H9 (cell line): ENCODE results near the gene SLC25A31. TPM values are rescaled to one million over a fixed set of nuclear protein-coding genes. Genes with fewer than 3 reads are reported as not detected.
A peak's percentile ranks its signal among the peaks of the same experiment; 100 is the strongest.

Source experiments
- DNase-seq: peaks from one replicate; pipeline ENCODE4 v3.0.0-alpha.2; 2017
- H2AFZ ChIP-seq: one replicate; pipeline ENCODE4 v1.6.1; 2013; ENCODE audit warnings: mild to moderate bottlenecking, low read length, control low read depth, moderate library complexity
- H2AK5ac ChIP-seq: 2 replicates; pipeline ENCODE4 v1.6.1; 2013; ENCODE audit warnings: low read length, control low read depth, mixed read lengths; ENCODE audit not compliant: insufficient read length
- H2BK120ac ChIP-seq: one replicate; pipeline ENCODE4 v1.6.1; 2013; ENCODE audit warnings: low read depth, mild to moderate bottlenecking, low read length, control low read depth, inconsistent platforms; ENCODE audit not compliant: poor library complexity, severe bottlenecking
- H2BK12ac ChIP-seq: 2 replicates; pipeline ENCODE4 v1.6.1; 2013; ENCODE audit warnings: low read length, control low read depth, mixed read lengths, low read depth; ENCODE audit not compliant: insufficient read length
- H2BK15ac ChIP-seq: 2 replicates; pipeline ENCODE4 v1.6.1; 2013; ENCODE audit warnings: low read depth, low read length, control low read depth
- H2BK20ac ChIP-seq: one replicate; pipeline ENCODE4 v1.6.1; 2013; ENCODE audit warnings: low read depth, mild to moderate bottlenecking, low read length, control low read depth, inconsistent platforms; ENCODE audit not compliant: poor library complexity, severe bottlenecking
- H2BK5ac ChIP-seq: 2 replicates; pipeline ENCODE4 v1.6.1; 2013; ENCODE audit warnings: low read length, control low read depth, mixed read lengths; ENCODE audit not compliant: insufficient read length
- H3K14ac ChIP-seq: 2 replicates; pipeline ENCODE4 v1.6.1; 2013; ENCODE audit warnings: low read length, control low read depth; ENCODE audit not compliant: insufficient read depth
- H3K18ac ChIP-seq: 2 replicates; pipeline ENCODE4 v1.6.1; 2013; ENCODE audit warnings: low read depth, mild to moderate bottlenecking, mixed read lengths, low read length, control low read depth; ENCODE audit not compliant: insufficient read length
- H3K23ac ChIP-seq: 2 replicates; pipeline ENCODE4 v1.6.1; 2013; ENCODE audit warnings: low read length, control low read depth, mixed read lengths, low read depth; ENCODE audit not compliant: insufficient read length
- H3K23me2 ChIP-seq: 2 replicates; pipeline ENCODE4 v1.6.1; 2013; ENCODE audit warnings: low read depth, mild to moderate bottlenecking, mixed read lengths, low read length, control low read depth; ENCODE audit not compliant: insufficient read length, poor library complexity, severe bottlenecking
- H3K27ac ChIP-seq: 2 replicates; pipeline ENCODE4 v1.5.1; 2013; ENCODE audit warnings: low read length, control low read depth, mixed read lengths, low read depth; ENCODE audit not compliant: insufficient read length
- H3K27me3 ChIP-seq: 2 replicates; pipeline ENCODE4 v1.6.1; 2013; ENCODE audit warnings: low read length, control low read depth, inconsistent platforms; ENCODE audit not compliant: insufficient read depth
- H3K4ac ChIP-seq: 2 replicates; pipeline ENCODE4 v1.6.1; 2013; ENCODE audit warnings: low read depth, mild to moderate bottlenecking, control low read depth, inconsistent platforms, low read length, moderate library complexity
- H3K4me1 ChIP-seq: 2 replicates; pipeline ENCODE4 v1.6.1; 2013; ENCODE audit warnings: low read length, control low read depth, inconsistent platforms; ENCODE audit not compliant: insufficient read depth
- H3K4me2 ChIP-seq: 2 replicates; pipeline ENCODE4 v1.6.1; 2013; ENCODE audit warnings: low read length, control low read depth, mixed read lengths; ENCODE audit not compliant: insufficient read length, insufficient read depth
- H3K56ac ChIP-seq: 2 replicates; pipeline ENCODE4 v1.6.1; 2013; ENCODE audit warnings: low read depth, mild to moderate bottlenecking, mixed read lengths, low read length, control low read depth; ENCODE audit not compliant: insufficient read length
- H3K79me1 ChIP-seq: 2 replicates; pipeline ENCODE4 v1.6.1; 2013; ENCODE audit warnings: low read depth, mild to moderate bottlenecking, moderate library complexity, low read length, control low read depth, inconsistent platforms; ENCODE audit not compliant: insufficient read depth, poor library complexity, severe bottlenecking
- H3K79me2 ChIP-seq: 2 replicates; pipeline ENCODE4 v1.6.1; 2013; ENCODE audit warnings: low read length, control low read depth, inconsistent platforms; ENCODE audit not compliant: insufficient read depth
- H3K9ac ChIP-seq: 2 replicates; pipeline ENCODE4 v1.6.1; 2013; ENCODE audit warnings: low read length, control low read depth, mixed read lengths; ENCODE audit not compliant: insufficient read length; ENCODE audit errors: extremely low read depth
- H3K9me3 ChIP-seq: one replicate; pipeline ENCODE4 v1.6.1; 2013; ENCODE audit warnings: low read depth, low read length, inconsistent platforms; ENCODE audit not compliant: control insufficient read depth
- H3T11ph ChIP-seq: one replicate; pipeline ENCODE4 v1.6.1; 2013; ENCODE audit warnings: mild to moderate bottlenecking, low read length, control low read depth, inconsistent platforms
- H4K20me1 ChIP-seq: one replicate; pipeline ENCODE4 v1.6.1; 2013; ENCODE audit not compliant: control insufficient read depth, insufficient read length, insufficient read depth
- H4K5ac ChIP-seq: 2 replicates; pipeline ENCODE4 v1.6.1; 2013; ENCODE audit warnings: low read depth, mild to moderate bottlenecking, mixed read lengths, low read length, control low read depth; ENCODE audit not compliant: insufficient read length
- H4K8ac ChIP-seq: replicated peaks from 2 replicates; pipeline ENCODE4 v1.6.1; 2013; ENCODE audit warnings: low read length, control low read depth, mixed read lengths, low read depth; ENCODE audit not compliant: insufficient read length
- H4K91ac ChIP-seq: 2 replicates; pipeline ENCODE4 v1.6.1; 2013; ENCODE audit warnings: low read depth, mild to moderate bottlenecking, moderate library complexity, mixed read lengths, low read length, control low read depth; ENCODE audit not compliant: insufficient read length
- H3K27ac Mint-ChIP-seq, 3 experiments: 2 replicates in 2 of 3; 3 replicates in 1 of 3; pipeline ENCODE4 v1.8.0; 2020 to 2021; ENCODE audit warnings: mixed read lengths in 3 of 3, mild to moderate bottlenecking in 1 of 3, moderate library complexity in 1 of 3
- H3K27me3 Mint-ChIP-seq: 2 replicates; pipeline ENCODE4 v1.8.0; 2021; ENCODE audit warnings: low read depth, mild to moderate bottlenecking, moderate library complexity, mixed read lengths
- H3K36me3 Mint-ChIP-seq, 3 experiments: 2 replicates in 2 of 3; 3 replicates in 1 of 3; pipeline ENCODE4 v1.8.0; 2020 to 2021; ENCODE audit warnings: low read depth in 3 of 3, mixed read lengths in 3 of 3; ENCODE audit not compliant: insufficient read depth in 1 of 3
- H3K4me1 Mint-ChIP-seq, 2 experiments: 2 replicates each; pipeline ENCODE4 v1.8.0; 2020; ENCODE audit warnings: mixed read lengths in 2 of 2
- H3K4me3 Mint-ChIP-seq, 2 experiments: 2 replicates in 1 of 2; 3 replicates in 1 of 2; pipeline ENCODE4 v1.8.0; 2020 to 2021; ENCODE audit warnings: mild to moderate bottlenecking in 2 of 2, mixed read lengths in 2 of 2, moderate library complexity in 1 of 2
- H3K9me3 Mint-ChIP-seq, 2 experiments: 2 replicates in 1 of 2; 3 replicates in 1 of 2; pipeline ENCODE4 v1.8.0; 2020; ENCODE audit warnings: mild to moderate bottlenecking in 2 of 2, mixed read lengths in 2 of 2, moderate library complexity in 1 of 2
- CTCF ChIP-seq: fragments of 200-600 bp; sonication (generic); conservative IDR thresholded peaks from 3 replicates; pipeline ENCODE4 v1.8.0; 2021; ENCODE audit warnings: antibody characterized with exemption, mild to moderate bottlenecking
- WGBS: extraction: QIAGEN DNeasy Blood & Tissue Kit; methylation state at CpG from one replicate; pipeline ENCODE4 v1.1.7; 2013; ENCODE audit warnings: missing lambda C conversion rate, low lambda C conversion rate, mixed read lengths; ENCODE audit not compliant: insufficient read length; ENCODE audit errors: extremely low coverage; 5-methylcytosine and 5-hydroxymethylcytosine counted together
- total RNA-seq: library from RNA; stranded (reverse); gene quantifications from 2 replicates; pipeline ENCODE4 v1.2.1, GENCODE V29; 2021

Gene SLC25A31
- total RNA-seq, 1 experiment from 2014 or later, result not detected

GRCh38 chr4:127782275-127783025, 52.2 kb downstream of the SLC25A31 start, which contains the start of gene HSPA4L:
Gene HSPA4L, plus strand, starts transcription at chr4:127782322. Its CDS starts 229 bp downstream, at chr4:127782551.
- Histone ChIP-seq H2AFZ (peak within 1 kb of the TSS; percentile 79), H3K4me1 (no peaks in the 10 kb centered on the region; the same call in 1 of the 2 replicates), H4K91ac (no peak within 1 kb of the TSS), H2BK20ac (no peak within 1 kb of the TSS), H3K79me1 (no peaks in the 10 kb centered on the region), H3K4me2 (peak within 1 kb of the TSS; percentile 89), H2BK5ac (no peak within 1 kb of the TSS), H3K9ac (peak within 1 kb of the TSS; percentile 41), H3K23ac (no peak within 1 kb of the TSS), H3K79me2 (no peaks in the 10 kb centered on the region), H3K23me2 (peaks cover 10% of the 10 kb centered on the region), H2AK5ac (no peak within 1 kb of the TSS), H3K56ac (no peak within 1 kb of the TSS), H3K9me3 (no peaks in the 10 kb centered on the region), H4K5ac (no peak within 1 kb of the TSS), H3T11ph (no peak within 1 kb of the TSS), H4K20me1 (no peaks in the 10 kb centered on the region), H3K27ac (no peak within 1 kb of the TSS), H3K14ac (peak within 1 kb of the TSS; percentile 68), H4K8ac (no peak within 1 kb of the TSS), H3K27me3 (peaks cover 7% of the 10 kb centered on the region; the same call in 1 of the 2 replicates), H2BK120ac (no peak within 1 kb of the TSS), H2BK15ac (no peak within 1 kb of the TSS), H3K4ac (no peak within 1 kb of the TSS), H2BK12ac (no peak within 1 kb of the TSS), H3K18ac (peak within 1 kb of the TSS; percentile 83)
- no peak for DNase-seq
- peak within 1 kb of the TSS in 2 of 3 experiments; percentile 78 to 81; a peak in 5 of 7 replicates for H3K27ac Mint-ChIP-seq
- peaks cover 16 to 21% of the 10 kb centered on the region in 2 experiments for H3K4me1 Mint-ChIP-seq
- no CpG with 5 or more reads among the region's 63 CpGs for WGBS
- TF ChIP-seq CTCF, result peak; percentile 46; the same call in 2 of the 3 replicates
- peaks cover 0 to 6% (median 0%) of the 10 kb centered on the region in 3 experiments; a peak in 4 of 7 replicates for H3K36me3 Mint-ChIP-seq
- peaks cover 0 to 6% of the 10 kb centered on the region in 2 experiments; a peak in 2 of 5 replicates for H3K9me3 Mint-ChIP-seq
- H3K4me3 Mint-ChIP-seq, result peak within 1 kb of the TSS; percentile 78 to 92
- peaks cover 44% of the 10 kb centered on the region for H3K27me3 Mint-ChIP-seq
